ENCODE measurements around the gene SLIT1. TPM values are rescaled to one million over a fixed set of nuclear protein-coding genes. Genes with fewer than 3 reads are reported as not detected.

Gene SLIT1
- total RNA-seq, 1 donor from 2014 or later = not detected

DNA sequence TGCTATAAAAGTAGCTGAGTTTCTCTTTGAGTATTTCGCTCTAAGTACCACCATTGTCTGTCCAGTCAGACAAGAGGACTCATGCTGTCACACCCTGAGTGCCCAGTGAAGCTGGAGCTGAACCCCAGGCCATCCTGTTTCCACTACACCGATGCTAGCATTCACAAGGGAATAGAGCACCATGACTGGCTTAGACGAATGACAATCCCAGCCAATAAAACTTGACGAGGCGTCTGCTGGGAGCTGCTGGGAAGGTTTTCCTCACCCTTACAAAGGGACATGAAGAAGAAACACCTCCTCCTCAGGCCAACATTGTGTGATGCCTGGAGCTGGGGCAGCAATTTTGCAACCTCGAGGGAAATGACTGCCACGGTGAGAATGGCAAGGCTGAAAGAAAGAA is 17.5 kb upstream of the SLIT1 start:
- no peak for DNase-seq (ENCODE audit: low read depth in 2 of 2)

DNA sequence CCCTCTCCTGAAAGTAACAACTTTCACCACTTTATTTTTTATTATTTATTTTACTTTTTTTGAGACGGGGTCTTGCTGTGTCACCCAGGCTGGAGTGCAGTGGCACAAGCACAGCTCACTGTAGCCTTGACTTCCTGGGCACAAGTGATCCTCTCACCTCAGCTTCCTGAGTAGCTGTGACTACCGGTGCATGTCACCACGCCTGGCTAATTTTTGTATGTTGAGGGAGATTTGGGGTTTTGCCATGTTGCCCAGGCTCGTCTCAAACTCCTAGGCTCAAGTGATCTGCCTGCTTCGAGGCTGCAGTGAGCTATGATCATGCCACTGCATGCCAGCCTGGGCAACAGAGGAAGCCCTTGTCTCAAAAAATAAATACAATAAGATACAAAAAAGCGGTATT is 14.9 kb upstream of the SLIT1 start:
- no peak for DNase-seq (ENCODE audit: low read depth in 2 of 2)

DNA sequence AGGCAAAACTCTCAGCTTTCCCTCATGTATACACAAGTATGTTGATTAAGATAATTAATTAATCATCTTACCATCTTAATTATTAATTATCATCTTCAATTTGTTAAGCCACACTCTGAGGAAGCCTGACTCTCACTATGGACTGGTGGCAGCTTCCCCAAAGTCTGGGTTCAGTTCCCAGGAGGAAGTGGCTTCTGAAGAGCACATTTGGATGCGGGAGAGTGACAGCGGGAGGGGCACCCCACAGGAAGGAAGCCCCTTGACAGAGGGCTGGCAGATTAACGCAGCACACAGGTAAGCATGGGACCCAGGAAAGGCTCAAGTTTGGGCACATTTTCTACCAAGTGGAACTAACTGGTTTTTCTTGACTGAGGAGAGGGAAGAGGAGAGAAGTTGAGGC is 13.4 kb upstream of the SLIT1 start:
- no peak for DNase-seq (ENCODE audit: low read depth in 2 of 2)

DNA sequence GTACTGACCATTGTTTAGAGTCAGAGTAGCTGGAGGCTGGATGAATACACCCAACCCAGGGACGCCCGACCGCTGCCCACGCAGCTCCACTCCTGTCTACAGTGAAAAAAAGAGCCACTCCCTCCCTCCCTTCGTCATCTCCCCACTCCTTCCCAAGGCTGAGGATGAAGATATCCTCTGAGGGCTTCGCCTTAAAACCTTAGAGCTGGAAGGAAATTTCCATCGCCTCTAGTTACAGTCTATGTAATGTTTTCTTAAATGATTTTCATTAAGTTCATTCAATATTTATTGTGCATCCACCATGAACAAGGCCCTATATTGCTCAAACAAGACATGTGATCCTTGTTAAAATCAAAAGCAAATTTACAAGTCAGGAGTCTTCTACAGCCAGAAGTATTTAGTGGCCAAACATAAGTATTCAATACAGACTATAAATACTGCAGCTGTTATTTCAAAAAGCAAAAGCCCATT is 11.3 kb upstream of the SLIT1 start:
- no peak for DNase-seq (ENCODE audit: low read depth in 2 of 2)

DNA sequence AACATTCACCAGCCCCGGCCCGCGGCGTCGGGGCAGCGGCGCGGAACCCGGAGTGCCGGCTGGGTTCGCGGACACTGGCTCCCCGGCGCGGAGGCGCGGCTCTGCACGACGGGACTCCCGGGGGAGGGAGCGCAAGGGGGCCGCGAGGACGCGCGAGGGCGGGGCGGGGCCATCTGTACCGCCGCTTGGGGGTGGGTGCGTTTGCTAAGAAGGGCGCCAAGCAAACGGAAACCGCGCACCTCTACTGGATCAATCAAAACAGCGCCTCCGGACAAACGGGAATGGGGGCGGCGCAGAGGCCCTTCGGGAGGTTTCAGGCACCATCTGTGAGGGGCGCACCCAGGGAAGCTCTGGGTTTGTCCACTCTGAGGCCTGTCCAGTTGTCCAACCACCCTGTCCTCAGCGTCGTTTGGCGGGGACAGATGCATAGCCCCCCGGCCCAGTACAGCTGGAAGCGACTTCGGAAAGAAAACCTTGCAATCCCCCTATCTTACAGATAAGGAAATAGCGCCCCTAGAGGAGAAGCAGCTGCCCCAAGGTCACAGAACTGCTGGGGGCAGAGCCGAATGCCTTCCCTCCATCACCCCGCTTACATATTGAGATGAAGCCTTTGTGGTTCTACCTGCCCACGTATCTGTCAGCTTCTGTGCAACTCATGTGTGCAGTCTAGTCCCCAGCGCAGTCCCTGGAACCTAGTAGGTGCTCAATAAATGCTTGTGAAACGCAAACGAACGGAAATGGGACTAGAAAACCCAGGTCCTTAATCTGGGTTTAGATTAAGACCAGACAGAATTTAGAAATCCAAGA is 10.7 kb upstream of the SLIT1 start:
- peak in 1 of 2 donors; percentile 67 for DNase-seq (ENCODE audit: low read depth in 2 of 2)

DNA sequence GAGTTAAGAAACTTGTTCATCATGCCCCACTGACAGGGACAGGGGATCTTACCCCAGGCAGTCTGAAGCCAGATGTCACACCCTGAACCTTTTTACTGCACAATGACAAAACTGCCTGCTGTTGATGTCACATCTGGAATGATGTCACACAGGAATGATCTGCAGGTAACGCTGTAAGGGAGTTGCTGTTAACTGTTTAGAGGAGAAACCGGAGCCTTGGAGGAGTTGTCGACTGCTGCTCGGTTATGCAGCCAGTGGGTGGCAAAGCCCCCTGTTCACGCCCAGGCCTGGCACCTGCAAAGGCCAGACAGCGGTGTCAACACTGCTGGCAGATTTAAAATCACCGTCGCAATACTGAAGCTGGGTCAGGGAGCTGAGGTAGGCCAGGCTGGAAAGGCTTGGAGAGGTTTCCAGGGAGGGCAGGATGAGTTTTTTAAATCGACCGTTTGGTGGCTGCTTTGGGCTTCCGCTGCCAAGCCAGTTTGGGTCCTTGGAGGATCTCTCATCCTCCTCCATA is 10.0 kb upstream of the SLIT1 start:
- DNase-seq (ENCODE audit: low read depth in 2 of 2) = no peak

DNA sequence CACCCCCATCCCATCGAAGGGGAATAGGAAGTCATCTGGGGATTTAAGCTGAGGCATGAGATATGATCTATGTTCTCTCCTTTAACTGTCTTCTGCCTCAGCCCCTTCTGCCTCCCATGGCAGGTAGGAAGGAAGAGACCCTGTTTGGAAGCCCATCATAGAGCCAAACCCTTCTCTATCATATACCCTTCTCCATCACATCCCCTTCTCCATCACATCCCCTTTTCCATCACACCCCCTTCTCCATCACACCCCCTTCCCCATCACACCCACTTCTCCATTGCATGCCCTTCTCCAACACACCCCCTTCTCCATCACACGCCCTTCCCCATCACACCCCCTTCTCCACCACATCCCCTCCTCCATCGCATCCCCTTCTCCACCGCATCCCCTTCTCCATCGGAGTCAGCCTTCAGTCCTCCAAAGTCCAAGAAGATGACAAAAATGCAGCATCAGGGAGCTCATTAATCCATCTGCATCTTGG is 7.2 kb upstream of the SLIT1 start:
- DNase-seq (ENCODE audit: low read depth in 2 of 2) = no peak

DNA sequence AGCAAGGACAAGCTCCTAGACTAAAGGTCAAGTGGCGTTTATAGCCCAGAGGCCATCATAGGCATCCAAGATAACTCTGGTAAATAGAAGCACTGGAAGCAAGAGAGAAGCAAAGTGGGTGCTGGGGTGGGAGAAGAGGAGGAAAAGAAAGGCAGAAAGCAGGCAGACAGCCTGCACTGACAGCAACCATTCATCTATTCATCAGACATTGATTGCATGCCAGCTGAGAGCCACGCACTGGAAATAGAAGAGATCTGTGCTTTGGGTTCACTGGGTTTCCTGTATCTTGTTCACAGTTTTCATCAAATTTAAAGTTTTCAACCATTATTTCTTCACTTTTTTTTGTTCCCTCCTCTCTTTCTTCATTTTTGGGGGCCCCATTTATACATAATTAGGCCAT is 4.7 kb upstream of the SLIT1 start:
- DNase-seq (ENCODE audit: low read depth in 2 of 2) = no peak

DNA sequence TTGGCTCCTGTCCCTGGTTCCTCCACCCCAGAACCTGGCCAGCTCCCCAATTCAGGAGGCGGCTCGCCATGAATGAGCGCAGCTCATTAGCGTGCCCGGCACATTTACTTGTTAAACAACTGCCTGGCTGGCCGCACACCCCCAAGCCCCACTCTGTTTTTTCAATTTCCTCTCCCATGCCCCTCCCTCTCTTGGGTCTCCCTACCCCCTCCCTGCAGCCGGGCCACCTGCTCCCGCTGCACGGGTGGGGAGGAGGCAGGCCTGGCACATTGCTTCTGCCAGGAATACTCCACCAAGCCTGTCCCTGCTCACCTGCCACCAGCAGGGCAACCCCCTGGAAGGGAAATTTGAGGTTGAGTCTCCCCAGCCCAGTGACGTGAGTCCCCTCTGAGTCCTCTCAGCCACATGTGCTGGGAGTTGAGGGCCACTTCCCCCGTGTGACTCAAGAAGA is 2.5 kb upstream of the SLIT1 start:
- no peak for DNase-seq (ENCODE audit: low read depth in 2 of 2)

DNA sequence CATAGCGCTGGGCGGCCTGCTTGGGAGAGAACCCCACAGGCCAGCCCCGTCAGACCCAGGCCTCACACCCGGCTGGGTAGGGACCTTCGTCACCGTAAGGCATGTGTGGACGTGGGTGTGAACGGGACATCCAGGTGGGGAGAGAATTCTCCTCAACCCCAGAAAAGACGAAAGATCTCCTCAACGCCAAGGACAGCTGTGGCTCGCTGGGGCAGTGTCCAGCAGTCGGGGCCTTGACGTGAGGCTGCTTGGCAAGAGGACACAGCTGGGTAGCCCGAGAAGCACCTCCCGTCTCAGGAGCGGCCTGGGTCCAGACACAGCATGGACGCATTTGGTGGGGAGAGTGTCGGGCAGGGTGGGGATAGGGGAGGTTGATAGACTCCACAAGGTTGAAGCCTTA is 1.2 kb upstream of the SLIT1 start:
- no peak for DNase-seq (ENCODE audit: low read depth in 2 of 2)

DNA sequence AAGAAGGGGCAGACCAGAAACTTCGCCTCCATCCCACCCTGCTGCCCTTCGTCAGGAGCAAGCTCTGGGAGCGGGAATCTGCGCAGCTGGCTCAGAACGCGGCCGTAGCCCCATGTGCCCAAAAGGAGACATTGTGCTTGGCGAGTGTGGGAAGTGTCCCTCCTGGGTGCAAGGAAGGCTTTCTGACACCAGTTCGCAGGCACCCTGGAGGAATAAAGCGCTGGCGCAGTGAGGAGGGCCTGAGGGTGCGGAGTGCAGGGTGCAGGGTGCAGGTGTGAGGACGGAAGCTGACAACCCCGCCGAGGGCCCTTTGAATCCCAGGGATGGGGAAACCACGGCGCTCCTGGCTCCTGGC is 811 bp downstream of the SLIT1 start:
- DNase-seq (ENCODE audit: low read depth in 2 of 2) = no peak

DNA sequence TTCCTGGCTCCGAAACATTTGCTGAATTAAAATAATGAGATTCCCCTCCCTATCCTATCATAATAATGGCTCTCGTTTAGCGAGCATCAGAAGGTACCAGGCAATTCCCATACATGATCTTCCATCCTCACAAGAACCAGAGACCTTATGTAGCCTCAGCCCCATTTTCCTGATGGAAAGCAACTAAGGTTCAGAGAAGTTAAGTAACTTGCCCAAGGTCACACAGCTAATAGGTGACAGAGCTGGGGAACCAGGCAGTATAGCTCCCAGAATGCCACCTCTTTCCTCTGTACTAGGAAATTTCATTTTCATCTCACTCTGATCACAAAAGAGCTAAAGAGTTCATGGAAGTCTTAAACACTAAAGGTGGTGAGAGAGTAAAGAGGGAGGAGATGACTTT is 2.4 kb downstream of the SLIT1 start:
- DNase-seq (ENCODE audit: low read depth in 2 of 2) = no peak

DNA sequence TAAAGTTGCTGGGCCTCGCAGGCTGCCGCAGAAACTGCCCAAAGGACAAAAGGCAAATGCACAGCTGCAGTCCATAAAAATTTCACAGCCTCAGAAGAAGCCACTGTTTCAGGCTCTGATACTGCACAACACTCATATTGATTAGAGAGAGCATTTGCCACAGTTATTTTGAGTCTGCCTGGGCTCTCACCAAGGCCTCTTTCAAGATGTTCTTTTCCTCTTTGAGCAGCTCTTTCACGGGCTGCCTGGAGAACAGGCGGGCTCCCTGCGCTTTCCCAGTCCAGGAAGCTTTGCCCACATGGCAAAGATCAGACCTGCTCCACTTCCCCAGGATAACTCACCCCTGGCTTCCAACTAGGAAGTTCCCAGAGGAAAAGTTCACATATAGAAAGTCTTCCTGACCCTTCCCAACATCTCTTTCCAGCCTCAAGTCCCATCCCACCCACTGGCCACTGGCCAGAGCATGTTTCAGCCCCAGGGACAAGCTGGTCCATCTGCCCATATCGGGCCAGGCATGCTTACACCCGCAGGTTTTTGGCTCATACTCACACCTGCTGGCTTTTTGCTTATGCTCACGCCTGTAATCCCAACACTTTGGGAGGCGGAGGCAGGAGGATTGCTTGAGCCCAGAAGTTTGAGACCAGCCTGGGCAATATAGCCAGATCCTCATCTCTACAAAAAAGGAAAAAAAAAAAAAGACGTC is 3.3 kb downstream of the SLIT1 start:
- DNase-seq (ENCODE audit: low read depth in 2 of 2) = no peak

DNA sequence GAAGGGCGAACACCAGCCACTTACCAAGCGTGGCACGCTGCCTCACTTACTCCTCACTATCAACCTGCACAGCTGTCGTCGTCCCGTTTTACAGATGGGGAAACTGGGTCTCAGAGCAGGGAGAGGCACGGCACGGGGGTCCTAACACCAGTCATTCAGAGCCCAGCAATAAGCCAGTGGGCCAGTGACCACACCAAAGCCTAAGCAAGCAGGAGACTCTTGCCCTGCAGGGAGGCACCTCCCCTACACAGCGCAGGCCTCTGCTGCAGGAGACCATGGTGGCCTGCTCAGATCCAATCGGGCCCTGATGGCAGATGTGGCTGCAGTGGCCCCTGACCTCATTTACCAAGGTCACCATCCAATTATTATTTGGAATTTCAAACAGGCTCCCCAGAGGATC is 4.8 kb downstream of the SLIT1 start:
- no peak for DNase-seq (ENCODE audit: low read depth in 2 of 2)

DNA sequence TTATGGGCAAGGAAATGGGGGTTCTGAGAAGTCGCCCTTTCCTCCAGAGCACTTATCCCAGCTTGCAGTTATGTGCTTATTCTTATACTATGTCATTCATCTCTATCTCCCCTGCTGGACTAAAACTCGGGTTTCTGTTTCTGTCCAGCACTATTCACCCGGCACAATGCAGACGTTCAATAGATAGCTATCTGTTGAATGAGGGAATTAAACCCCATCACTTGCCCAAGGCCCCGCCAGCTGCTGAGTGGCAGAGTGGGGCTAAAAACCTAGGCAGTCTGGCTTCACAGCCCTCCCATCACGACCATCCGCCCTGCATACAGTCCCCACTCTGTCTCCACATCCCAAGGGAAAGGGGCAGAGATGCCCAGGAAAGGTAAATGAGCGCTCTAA is 5.4 kb downstream of the SLIT1 start:
- no peak for DNase-seq (ENCODE audit: low read depth in 2 of 2)

DNA sequence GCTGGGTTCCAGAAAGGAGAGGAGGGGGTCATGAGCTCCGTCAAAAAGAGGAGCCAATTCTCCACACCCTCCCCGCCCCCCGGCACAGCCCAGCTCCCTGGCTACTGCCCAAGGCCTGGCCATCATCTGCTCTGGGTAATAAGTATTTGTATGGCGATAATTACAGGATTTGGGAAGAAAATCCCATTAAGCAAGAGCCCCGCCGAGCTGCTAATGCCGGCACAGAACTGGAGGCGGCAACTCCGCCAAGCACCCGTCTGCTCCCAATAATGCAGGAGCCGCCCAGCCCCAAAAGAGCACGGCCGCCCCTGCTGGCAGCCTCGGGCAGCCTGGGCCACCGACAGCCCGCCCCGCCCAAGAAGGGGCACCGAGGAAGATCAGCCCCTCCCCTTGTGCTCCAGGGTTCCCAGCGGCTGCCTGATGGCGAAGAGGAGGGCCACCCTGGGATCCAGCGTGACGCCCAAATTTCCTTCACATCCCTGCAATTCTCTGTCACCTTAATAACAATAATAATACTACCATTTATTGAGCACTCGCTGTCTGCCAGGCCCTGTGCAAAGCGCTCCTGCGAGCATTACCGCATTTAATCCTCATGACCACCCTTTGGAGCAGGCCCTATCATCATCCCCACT is 5.9 kb downstream of the SLIT1 start:
- DNase-seq (ENCODE audit: low read depth in 2 of 2) = no peak

DNA sequence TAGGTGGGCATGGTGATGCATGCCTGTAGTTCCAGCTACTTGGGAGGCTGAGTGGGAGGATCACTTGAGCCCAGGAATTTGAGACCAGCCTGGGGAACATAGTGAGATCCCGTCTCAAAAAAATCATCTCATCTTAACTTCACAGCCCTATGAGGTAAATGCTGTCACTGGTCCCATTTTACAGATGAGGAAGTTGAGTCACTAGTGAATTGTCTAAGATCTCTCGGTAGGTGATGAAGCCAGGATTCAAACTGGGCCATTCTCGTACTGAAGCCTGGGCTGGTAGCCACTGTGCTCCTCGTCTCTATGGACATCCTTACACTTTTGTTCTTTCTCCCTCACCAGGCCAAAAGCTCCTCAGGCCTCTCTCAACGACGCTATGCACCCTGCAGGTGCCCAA is 6.4 kb downstream of the SLIT1 start:
- no peak for DNase-seq (ENCODE audit: low read depth in 2 of 2)

DNA sequence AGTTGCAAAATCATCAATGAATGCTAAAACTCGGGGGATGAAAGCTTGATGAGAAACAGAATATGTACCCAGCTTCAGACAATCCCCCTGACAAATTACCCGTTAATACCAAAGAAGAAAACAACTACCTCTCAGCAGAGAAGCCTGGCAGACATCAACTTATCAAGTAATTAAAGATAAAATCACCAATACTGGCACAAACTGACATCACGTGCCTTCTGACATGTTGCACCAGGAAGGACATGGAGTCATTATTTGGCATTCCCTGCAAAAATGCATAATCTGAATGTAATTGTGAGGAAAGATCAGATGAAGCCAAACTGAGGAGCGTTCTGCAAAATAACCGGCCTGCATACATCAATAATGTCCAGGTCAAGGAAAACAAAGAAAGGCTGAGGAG is 7.7 kb downstream of the SLIT1 start:
- no peak for DNase-seq (ENCODE audit: low read depth in 2 of 2)

DNA sequence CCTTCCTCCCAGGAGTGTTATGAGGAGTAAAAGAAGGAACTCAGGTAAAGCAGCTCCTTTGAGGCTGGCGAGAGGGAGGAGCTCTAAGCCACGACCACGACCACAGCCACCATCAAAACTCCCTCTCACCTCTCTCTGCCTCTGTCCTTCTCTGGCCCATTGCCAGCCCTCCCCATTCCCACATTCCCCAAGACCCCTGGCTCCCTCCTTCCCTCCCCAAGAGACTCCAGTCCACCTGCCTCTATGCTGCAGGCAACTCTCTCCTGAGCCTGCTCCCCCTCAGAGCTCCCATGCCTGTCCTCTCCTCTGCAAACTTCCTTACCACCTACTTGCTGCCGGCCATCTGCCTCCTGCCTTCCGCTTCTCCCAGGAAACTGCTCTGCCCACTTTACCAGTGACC is 9.5 kb downstream of the SLIT1 start:
- DNase-seq (ENCODE audit: low read depth in 2 of 2) = no peak

DNA sequence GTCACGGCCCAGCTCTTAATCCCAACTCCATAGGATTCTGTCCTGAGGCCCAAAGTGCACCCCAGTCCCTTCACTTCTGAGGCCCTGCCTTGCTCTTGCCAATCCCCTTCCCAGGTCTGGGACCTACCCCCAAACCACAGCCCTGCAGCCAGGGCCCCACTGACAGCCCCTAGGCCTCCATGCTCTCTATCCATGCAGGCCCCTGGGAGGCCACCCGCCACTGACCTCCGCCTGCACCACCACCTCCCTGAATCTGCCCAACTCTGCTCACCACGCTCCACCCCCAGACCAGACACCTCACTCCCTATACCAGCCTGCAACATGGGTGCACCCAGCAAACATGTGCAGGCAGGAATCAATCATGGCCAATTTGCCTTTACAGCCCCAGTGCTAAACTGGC is 10.2 kb downstream of the SLIT1 start:
- DNase-seq (ENCODE audit: low read depth in 2 of 2) = no peak

DNA sequence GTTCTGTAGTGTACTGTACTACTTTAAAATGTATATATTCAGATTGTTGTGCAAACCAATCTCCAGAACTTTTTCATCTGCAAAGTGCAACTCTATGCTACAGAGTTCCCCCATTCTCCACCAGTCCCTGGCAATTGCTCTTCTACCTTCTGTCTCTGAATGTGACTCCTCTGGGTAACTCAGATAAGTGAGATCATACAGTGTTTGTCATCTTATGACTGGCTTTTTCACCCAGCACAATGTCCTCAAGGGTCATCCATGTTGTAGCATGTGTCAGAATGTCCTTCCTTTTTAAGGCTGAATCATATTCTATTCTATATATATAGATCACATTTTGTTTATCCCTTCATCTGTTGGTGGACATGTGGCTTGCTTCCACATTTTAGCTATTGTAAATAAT is 10.8 kb downstream of the SLIT1 start:
- DNase-seq (ENCODE audit: low read depth in 2 of 2) = no peak

DNA sequence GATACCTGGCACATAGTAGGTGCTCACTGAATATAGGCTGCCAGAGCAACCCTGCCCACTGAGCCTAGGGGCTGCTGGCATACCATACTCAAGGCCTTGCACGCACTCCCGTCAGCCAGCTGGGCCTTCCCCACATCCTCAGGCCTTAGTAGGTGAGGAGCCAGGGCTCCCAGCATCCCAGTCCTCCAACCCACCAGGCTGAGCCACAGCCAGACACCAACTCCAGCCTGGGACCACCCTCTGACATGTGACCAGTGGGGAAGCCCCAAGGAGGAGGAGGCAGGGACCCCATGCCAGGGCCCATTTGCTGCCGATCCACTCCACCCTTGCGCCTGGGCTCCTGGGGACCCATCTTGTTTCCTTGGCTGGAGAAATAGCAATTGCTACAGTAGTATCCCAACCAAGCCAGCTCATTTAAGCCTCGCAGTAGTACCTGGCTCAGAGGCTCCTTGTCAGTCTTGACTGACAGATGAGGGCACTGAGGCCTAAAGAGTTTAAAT is 11.4 kb downstream of the SLIT1 start:
- no peak for DNase-seq (ENCODE audit: low read depth in 2 of 2)
